ENCODE results near the gene ADAMTS4. TPM values are rescaled to one million over a fixed set of nuclear protein-coding genes. Genes with fewer than 3 reads are reported as not detected.

The ADAMTS4 gene
- total and polyA plus RNA-seq, 2 donors (not counting 3 experiments of a cell fraction or from before 2014, with no cell fraction given): 2.5 to 13.6 TPM

DNA sequence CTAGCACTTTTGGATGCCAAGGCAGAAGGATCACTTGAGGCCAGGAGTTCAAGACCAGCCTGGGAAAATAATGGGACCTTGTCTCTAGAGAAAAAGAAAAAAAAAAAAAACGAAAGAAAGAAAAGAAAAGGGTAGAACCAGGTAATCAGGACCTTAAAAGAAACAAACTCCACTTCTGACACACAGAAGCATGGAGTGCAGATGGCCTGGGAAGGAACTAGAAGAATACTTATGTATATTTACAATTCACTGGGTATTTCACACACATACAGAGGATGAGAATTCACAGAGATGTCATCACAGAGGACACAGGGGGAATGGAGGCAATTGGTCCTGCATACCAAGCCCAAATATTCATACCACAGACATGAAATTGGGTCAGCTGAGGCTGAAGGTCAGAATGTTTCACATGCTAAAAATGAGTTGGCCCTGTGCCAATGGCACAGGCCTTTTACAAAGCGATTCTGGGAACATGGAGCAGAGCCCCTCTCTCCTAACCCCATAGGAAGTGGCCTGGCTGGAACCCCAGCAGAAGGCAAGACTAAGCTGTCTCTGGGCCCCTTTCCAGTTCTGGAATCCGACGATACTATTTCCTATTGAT lies 26.0 kb downstream of the ADAMTS4 start:
- Histone ChIP-seq H3K4me3 (replicated peaks in 1 of 3; ENCODE audit: insufficient read depth in 1 of 3, low read depth in 1 of 3, low read length in 3 of 3) (no peak overlapping the region), H2AFZ (ENCODE audit: low read depth, low read length) (no peak overlapping the region), H3K79me2 (ENCODE audit: control insufficient read depth, insufficient read depth, low read length) (peaks cover 8% of the 10 kb centered on the region), H3K4me1 (ENCODE audit: control insufficient read depth, extremely low read depth, insufficient read depth, low read length) (peaks cover 11% of the 10 kb centered on the region), H3K9ac (replicated peaks; ENCODE audit: extremely low read depth, insufficient read depth, low read length) (no peak overlapping the region), H3K9me3 (replicated peaks; ENCODE audit: control insufficient read depth, insufficient read depth, low read length) (no peaks in the 10 kb centered on the region), H3K36me3 (ENCODE audit: control insufficient read depth in 2 of 2, extremely low read depth in 1 of 2, insufficient read depth in 2 of 2, low read length in 2 of 2) (peaks cover 11 to 24% of the 10 kb centered on the region in 2 experiments), H3K27me3 (ENCODE audit: control insufficient read depth in 2 of 2, insufficient read depth in 2 of 2, low read length in 2 of 2) (no peaks in the 10 kb centered on the region), H3K27ac (ENCODE audit: insufficient read depth, low read depth, low read length) (no peak overlapping the region), H4K20me1 (replicated peaks; ENCODE audit: control insufficient read depth, extremely low read depth, insufficient read depth, low read length) (no peaks in the 10 kb centered on the region), H3K9me1 (replicated peaks; ENCODE audit: control insufficient read depth, extremely low read depth, insufficient read depth, low read length) (no peaks in the 10 kb centered on the region), H3K4me2 (ENCODE audit: insufficient read depth, low read length) (no peak overlapping the region)
- intact Hi-C loops (cut with micrococcal nuclease) (no loop called here), dilution Hi-C loops (cut with MboI; ENCODE audit: extremely low pct_ligation_motif_present, low sequenced_read_pairs) (no loop called here)
- no peak for DNase-seq (ENCODE audit: low read depth, low spot score)
- no peak for FAIRE-seq
- ChIA-PET POLR2A (no interaction called here), CTCF (interaction anchor here (0.8 to 2.3 kb wide), 2 partner anchors 9 to 209 kb away, joined by 3 to 8 read pairs; no protein-coding TSS in a partner anchor)
- TF ChIP-seq MYC (IDR thresholded peaks at IDR 0.05; ENCODE audit: low read depth, low read length) (no peak), EZH2 (IDR thresholded peaks at IDR 0.05; ENCODE audit: borderline replicate concordance, low read depth, low read length, severe bottlenecking) (no peak), CTCF (IDR thresholded peaks at IDR 0.05; ENCODE audit: extremely low read depth in 1 of 2, insufficient read depth in 1 of 2, low read depth in 1 of 2, low read length in 2 of 2) (no peak), POLR2AphosphoS5 (IDR thresholded peaks at IDR 0.05; ENCODE audit: insufficient read depth, low read depth, low read length) (no peak), POLR2A (IDR thresholded peaks at IDR 0.05; ENCODE audit: low read depth, low read length) (no peak), MAX (IDR thresholded peaks at IDR 0.05; ENCODE audit: insufficient read depth, insufficient read length) (no peak), FOS (IDR thresholded peaks at IDR 0.05; ENCODE audit: borderline replicate concordance, insufficient read depth, low read length) (no peak)
- BruUV-seq (replicated peaks): no TSS peak

All from endothelial cell of umbilical vein (primary cell).